SU-DHL-6 (cell line): Measurements from ENCODE around the gene RAD51B.

Experiments
- H2AFZ ChIP-seq: fragments of 200-600 bp; sonication (generic); 2 replicates; pipeline ENCODE4 v1.6.1; 2014; ENCODE audit warnings: low read depth, mild to moderate bottlenecking, moderate library complexity, mixed read lengths, antibody characterized with exemption, low read length; ENCODE audit not compliant: severe bottlenecking
- H3F3A ChIP-seq: fragments of 200-600 bp; shearing (Covaris generic); 2 replicates; pipeline ENCODE4 v1.6.0; 2016; ENCODE audit warnings: antibody characterized with exemption, mild to moderate bottlenecking; ENCODE audit not compliant: insufficient read depth
- H3K27ac ChIP-seq: fragments of 200-600 bp; sonication (generic); 2 replicates; pipeline ENCODE4 v1.5.1; 2016; ENCODE audit warnings: low read depth, mild to moderate bottlenecking, low read length, moderate library complexity, mixed read lengths
- H3K27me3 ChIP-seq: fragments of 200-600 bp; sonication (generic), shearing (Covaris generic); 2 replicates; pipeline ENCODE4 v1.6.0; 2014; ENCODE audit warnings: mild to moderate bottlenecking, low read length
- H3K36me3 ChIP-seq: fragments of 200-600 bp; sonication (generic); 2 replicates; pipeline ENCODE4 v1.6.1; 2014; ENCODE audit warnings: mild to moderate bottlenecking, low read length, mixed read lengths
- H3K4me2 ChIP-seq: fragments of 300-600, 200-600 bp; shearing (Covaris generic), sonication (generic); 2 replicates; pipeline ENCODE4 v1.6.0; 2014; ENCODE audit warnings: low read length, low read depth, mild to moderate bottlenecking; ENCODE audit not compliant: poor library complexity, severe bottlenecking
- H3K4me3 ChIP-seq: fragments of 200-600 bp; sonication (generic); 2 replicates; pipeline ENCODE4 v1.5.1; 2014; ENCODE audit warnings: antibody characterized with exemption, low read length, mild to moderate bottlenecking, mixed read lengths; ENCODE audit not compliant: insufficient read depth, poor library complexity, severe bottlenecking
- H3K79me2 ChIP-seq: fragments of 200-600 bp; sonication (generic); 2 replicates; pipeline ENCODE4 v1.6.1; 2014; ENCODE audit warnings: mild to moderate bottlenecking, low read length, moderate library complexity; ENCODE audit not compliant: insufficient read depth
- H3K9ac ChIP-seq: fragments of 200-600 bp; sonication (generic); 2 replicates; pipeline ENCODE4 v1.7.0; 2014; ENCODE audit warnings: mild to moderate bottlenecking, low read length
- H3K9me2 ChIP-seq: fragments of 200-600 bp; sonication (generic); replicated peaks from 2 replicates; pipeline ENCODE4 v1.6.1; 2014; ENCODE audit warnings: low read length; ENCODE audit not compliant: insufficient read depth
- H3K9me3 ChIP-seq: fragments of 200-600 bp; sonication (generic); 2 replicates; pipeline ENCODE4 v1.6.1; 2014; ENCODE audit warnings: low read length, mixed read lengths; ENCODE audit not compliant: insufficient read depth
- H4K20me1 ChIP-seq: fragments of 200-600 bp; sonication (generic); 2 replicates; pipeline ENCODE4 v1.6.1; 2014; ENCODE audit warnings: low read depth, mild to moderate bottlenecking, antibody characterized with exemption, low read length, moderate library complexity, mixed read lengths
- EZH2phosphoT487 ChIP-seq: fragments of 200-600 bp; sonication (generic), shearing (Covaris generic); conservative IDR thresholded peaks from 2 replicates; pipeline ENCODE4 v1.6.1; 2018; ENCODE audit warnings: mild to moderate bottlenecking, antibody characterized with exemption, low read length, moderate library complexity, mixed read lengths
- TF ChIP-seq, protein P1 (sequence below): fragments of 200-600 bp; sonication (generic); IDR thresholded peaks from one replicate; pipeline ENCODE4 v1.5.1; 2017; ENCODE audit warnings: antibody characterized with exemption, mild to moderate bottlenecking, low read length, moderate library complexity; ENCODE audit not compliant: insufficient read depth, poor library complexity, severe bottlenecking

RAD51B gene

DNA sequence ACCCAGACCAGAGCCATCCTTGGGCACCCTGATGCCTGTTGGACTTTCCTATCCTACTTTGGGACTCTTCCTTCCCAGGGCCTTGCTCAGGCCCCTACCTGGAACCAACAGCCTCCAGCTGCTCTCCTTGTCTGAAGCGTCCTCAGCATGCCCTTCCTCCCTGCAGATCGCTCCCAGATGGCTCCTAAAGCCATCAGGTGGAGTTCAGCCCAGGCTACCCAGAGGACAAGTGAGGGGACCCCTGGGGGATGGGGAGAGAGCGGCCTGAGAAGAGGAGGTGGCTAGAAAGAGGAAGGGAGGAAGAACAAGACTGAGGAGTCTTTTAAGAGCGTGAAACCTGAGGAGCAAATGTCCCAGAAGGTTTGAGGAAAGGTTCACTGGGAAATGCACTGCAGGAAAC lies 736.7 kb downstream of the RAD51B start:
- Histone ChIP-seq H3K9ac (no peak overlapping the region), H3K4me3 (no peak overlapping the region), H3F3A (no peaks in the 10 kb centered on the region), H3K27me3 (no peaks in the 10 kb centered on the region), H3K9me2 (no peaks in the 10 kb centered on the region), H3K36me3 (no peaks in the 10 kb centered on the region), H3K4me2 (no peak overlapping the region), H3K9me3 (no peaks in the 10 kb centered on the region), H3K79me2 (no peaks in the 10 kb centered on the region), H2AFZ (no peak overlapping the region), H4K20me1 (no peaks in the 10 kb centered on the region), H3K27ac (no peak overlapping the region)
- TF ChIP-seq, protein P1, sequence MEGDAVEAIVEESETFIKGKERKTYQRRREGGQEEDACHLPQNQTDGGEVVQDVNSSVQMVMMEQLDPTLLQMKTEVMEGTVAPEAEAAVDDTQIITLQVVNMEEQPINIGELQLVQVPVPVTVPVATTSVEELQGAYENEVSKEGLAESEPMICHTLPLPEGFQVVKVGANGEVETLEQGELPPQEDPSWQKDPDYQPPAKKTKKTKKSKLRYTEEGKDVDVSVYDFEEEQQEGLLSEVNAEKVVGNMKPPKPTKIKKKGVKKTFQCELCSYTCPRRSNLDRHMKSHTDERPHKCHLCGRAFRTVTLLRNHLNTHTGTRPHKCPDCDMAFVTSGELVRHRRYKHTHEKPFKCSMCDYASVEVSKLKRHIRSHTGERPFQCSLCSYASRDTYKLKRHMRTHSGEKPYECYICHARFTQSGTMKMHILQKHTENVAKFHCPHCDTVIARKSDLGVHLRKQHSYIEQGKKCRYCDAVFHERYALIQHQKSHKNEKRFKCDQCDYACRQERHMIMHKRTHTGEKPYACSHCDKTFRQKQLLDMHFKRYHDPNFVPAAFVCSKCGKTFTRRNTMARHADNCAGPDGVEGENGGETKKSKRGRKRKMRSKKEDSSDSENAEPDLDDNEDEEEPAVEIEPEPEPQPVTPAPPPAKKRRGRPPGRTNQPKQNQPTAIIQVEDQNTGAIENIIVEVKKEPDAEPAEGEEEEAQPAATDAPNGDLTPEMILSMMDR, result no peak
- TF ChIP-seq EZH2phosphoT487, result no peak

DNA sequence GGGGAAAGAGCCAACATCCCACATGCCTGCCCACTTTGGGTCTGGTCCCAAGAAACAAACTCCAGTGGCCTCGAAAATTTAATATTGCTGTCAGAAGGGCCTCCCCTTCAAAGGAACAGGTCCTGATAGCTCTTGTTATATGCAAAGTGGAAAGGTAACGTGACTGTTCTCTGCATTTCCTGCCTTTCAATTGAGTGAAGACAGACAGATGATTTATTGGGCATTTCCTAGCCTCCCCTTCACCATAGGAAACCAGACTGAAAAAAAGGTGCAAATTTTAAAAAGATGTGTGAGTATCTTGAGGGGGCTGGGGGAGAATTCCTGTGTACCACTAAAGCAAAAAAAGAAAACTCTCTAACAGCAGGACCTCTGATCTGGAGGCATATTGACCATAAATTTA lies 738.1 kb downstream of the RAD51B start:
- Histone ChIP-seq H3F3A (no peaks in the 10 kb centered on the region), H3K9me2 (no peaks in the 10 kb centered on the region), H3K9ac (no peak overlapping the region), H3K4me2 (no peak overlapping the region), H2AFZ (no peak overlapping the region), H3K79me2 (no peaks in the 10 kb centered on the region), H3K9me3 (no peaks in the 10 kb centered on the region), H3K4me3 (no peak overlapping the region), H3K36me3 (no peaks in the 10 kb centered on the region), H3K27me3 (no peaks in the 10 kb centered on the region), H3K27ac (no peak overlapping the region), H4K20me1 (no peaks in the 10 kb centered on the region)
- no peak for TF ChIP-seq EZH2phosphoT487
- TF ChIP-seq, protein P1, result no peak

DNA sequence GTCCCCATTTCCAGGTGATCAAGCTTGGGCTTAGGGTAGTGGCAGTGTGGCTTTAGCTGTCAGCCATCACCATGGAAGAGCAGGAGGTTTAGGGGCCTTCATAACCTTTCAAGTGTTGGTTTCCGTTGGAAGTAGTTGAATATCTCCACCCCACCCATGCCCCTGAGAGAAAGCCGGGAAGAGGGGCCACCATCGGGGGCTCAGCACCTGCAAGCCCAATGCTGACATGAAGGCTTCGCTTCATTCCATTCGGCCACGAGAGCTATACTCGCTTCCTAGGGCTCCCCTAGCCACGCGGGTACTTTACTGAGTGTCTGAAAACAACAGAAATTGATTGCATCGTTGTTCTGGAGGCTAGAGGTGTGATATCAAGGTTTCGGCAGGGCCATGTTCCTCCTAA lies 738.5 kb downstream of the RAD51B start:
- no peaks in the 10 kb centered on the region for H4K20me1 ChIP-seq
- H3K9ac ChIP-seq, result no peak overlapping the region
- no peak overlapping the region for H2AFZ ChIP-seq

More for the DNA sequence above, 738.5 kb downstream of the RAD51B start:
- Histone ChIP-seq H3K9me3 (no peaks in the 10 kb centered on the region), H3K27me3 (no peaks in the 10 kb centered on the region), H3K36me3 (no peaks in the 10 kb centered on the region), H3K79me2 (no peaks in the 10 kb centered on the region), H3K4me2 (no peak overlapping the region), H3K27ac (no peak overlapping the region), H3K4me3 (no peak overlapping the region), H3K9me2 (no peaks in the 10 kb centered on the region), H3F3A (no peaks in the 10 kb centered on the region)
- no peak for TF ChIP-seq EZH2phosphoT487
- TF ChIP-seq, protein P1, result no peak
